HEK293 (cell line): ENCODE results near the gene FBXO3.

Source experiments
- HOXA7 ChIP-seq: sonication (generic); formaldehyde crosslinking; IDR thresholded peaks from 2 replicates; pipeline ENCODE4 v1.8.1; 2022; ENCODE audit warnings: missing genetic modification reagents, borderline replicate concordance
- ZBTB1 ChIP-seq: fragments of 450-650 bp; formaldehyde crosslinking; IDR thresholded peaks from 2 replicates; pipeline ENCODE4 v1.5.1; 2016; ENCODE audit warnings: missing biosample characterization, missing genetic modification characterization
- ZNF146 ChIP-seq: fragments of 450-650 bp; formaldehyde crosslinking; IDR thresholded peaks from 2 replicates; pipeline ENCODE4 v1.5.1; 2016; ENCODE audit warnings: missing biosample characterization, missing genetic modification characterization
- ZNF670 ChIP-seq: fragments of 450-650 bp; formaldehyde crosslinking; IDR thresholded peaks from 2 replicates; pipeline ENCODE4 v1.5.1; 2016; ENCODE audit warnings: missing biosample characterization, missing genetic modification characterization, low read depth
- TF ChIP-seq, protein P1 (sequence below): fragments of 450-650 bp; formaldehyde crosslinking; IDR thresholded peaks from 2 replicates; pipeline ENCODE4 v1.5.1; 2016; ENCODE audit warnings: missing biosample characterization, missing genetic modification characterization
- TF ChIP-seq, protein P2 (sequence below): fragments of 450-650 bp; formaldehyde crosslinking; IDR thresholded peaks from 2 replicates; pipeline ENCODE4 v1.5.1; 2016; ENCODE audit warnings: missing biosample characterization, missing genetic modification characterization

GRCh38 chr11:33775467-33775807, 1.1 kb upstream of the FBXO3 start:
- TF ChIP-seq, protein P1, sequence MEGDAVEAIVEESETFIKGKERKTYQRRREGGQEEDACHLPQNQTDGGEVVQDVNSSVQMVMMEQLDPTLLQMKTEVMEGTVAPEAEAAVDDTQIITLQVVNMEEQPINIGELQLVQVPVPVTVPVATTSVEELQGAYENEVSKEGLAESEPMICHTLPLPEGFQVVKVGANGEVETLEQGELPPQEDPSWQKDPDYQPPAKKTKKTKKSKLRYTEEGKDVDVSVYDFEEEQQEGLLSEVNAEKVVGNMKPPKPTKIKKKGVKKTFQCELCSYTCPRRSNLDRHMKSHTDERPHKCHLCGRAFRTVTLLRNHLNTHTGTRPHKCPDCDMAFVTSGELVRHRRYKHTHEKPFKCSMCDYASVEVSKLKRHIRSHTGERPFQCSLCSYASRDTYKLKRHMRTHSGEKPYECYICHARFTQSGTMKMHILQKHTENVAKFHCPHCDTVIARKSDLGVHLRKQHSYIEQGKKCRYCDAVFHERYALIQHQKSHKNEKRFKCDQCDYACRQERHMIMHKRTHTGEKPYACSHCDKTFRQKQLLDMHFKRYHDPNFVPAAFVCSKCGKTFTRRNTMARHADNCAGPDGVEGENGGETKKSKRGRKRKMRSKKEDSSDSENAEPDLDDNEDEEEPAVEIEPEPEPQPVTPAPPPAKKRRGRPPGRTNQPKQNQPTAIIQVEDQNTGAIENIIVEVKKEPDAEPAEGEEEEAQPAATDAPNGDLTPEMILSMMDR (tag by site-specific recombination), result no peak
- TF ChIP-seq HOXA7 (CRISPR knock-in tag) (no peak), ZNF670 (no peak), ZNF146 (tag by site-specific recombination) (no peak), ZBTB1 (tag by site-specific recombination) (no peak)
- TF ChIP-seq, protein P2, sequence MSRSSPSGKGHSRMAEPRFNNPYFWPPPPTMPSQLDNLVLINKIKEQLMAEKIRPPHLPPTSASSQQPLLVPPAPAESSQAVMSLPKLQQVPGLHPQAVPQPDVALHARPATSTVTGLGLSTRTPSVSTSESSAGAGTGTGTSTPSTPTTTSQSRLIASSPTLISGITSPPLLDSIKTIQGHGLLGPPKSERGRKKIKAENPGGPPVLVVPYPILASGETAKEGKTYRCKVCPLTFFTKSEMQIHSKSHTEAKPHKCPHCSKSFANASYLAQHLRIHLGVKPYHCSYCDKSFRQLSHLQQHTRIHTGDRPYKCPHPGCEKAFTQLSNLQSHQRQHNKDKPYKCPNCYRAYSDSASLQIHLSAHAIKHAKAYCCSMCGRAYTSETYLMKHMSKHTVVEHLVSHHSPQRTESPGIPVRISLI (tag by site-specific recombination), result no peak
